ENCODE data around the gene ZNF79.

DNA sequence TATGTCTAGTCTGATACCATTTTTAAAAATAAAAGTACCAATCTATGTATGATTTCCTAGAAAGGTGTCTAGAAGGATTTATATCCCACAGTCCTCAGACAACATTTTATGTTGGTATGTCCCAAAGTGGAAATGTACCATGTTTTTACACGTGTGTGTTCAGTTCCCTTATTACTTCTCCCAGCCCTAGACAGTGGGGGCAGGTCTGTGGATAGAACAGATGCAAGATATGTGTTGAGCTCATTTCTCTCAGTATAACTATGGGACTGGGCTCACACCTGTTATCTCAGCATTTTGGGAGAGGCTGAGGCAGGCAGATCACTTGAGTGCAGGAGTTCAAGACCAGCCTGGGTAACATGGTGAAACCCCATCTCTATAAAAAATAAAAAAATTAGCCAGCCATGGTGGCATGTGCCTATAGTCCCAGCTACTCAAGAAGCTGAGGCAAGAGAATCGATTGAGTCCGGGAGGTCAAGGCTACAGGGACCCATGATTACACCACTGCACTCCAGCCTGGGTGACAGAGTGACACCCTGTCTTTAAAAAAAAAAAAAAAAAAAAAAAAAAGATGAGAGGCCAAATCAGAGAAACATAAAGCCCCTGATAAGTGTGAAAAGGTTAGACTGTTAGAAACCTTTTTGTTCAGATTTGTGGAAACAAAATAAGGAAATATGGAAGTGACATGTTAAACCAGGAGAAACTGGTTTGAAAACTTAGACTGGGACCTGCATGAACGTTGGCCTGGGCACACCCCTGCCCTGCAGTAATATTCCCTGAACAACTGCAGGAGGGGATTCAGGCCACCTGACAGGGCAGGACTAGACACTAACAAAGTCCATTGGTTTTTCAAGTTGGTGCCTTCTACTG is 34.6 kb upstream of the ZNF79 start:
- no peak for TF ChIP-seq ZBTB7A (IDR thresholded peaks at IDR 0.05; ENCODE audit: low read depth)
- no peak for TF ChIP-seq YY1 (IDR thresholded peaks at IDR 0.05; ENCODE audit: low read depth)
- TF ChIP-seq REST (IDR thresholded peaks at IDR 0.05; ENCODE audit: low read depth): no peak
- no peak for TF ChIP-seq TAF1 (IDR thresholded peaks at IDR 0.05; ENCODE audit: low read depth)
- no peak for TF ChIP-seq EP300 (IDR thresholded peaks at IDR 0.05; ENCODE audit: borderline replicate concordance)
- no peak for TF ChIP-seq MAX (IDR thresholded peaks at IDR 0.05)
- TF ChIP-seq TCF12 (IDR thresholded peaks at IDR 0.05; ENCODE audit: low read depth): no peak
- no peak for TF ChIP-seq RAD21 (IDR thresholded peaks at IDR 0.05; ENCODE audit: low read depth)
- no peak for TF ChIP-seq NFIC (IDR thresholded peaks at IDR 0.05)
- TF ChIP-seq TEAD4 (IDR thresholded peaks at IDR 0.05): no peak
- no peak for TF ChIP-seq CEBPB (IDR thresholded peaks at IDR 0.05)
- TF ChIP-seq CREB1 (IDR thresholded peaks at IDR 0.05; ENCODE audit: low read depth): no peak
- no peak for TF ChIP-seq FOXM1 (IDR thresholded peaks at IDR 0.05; ENCODE audit: borderline replicate concordance, low read depth)
- TF ChIP-seq EGR1 (IDR thresholded peaks at IDR 0.05): no peak

Measured in Ishikawa (cell line).